Embryonic facial prominence (tissue), 1 donor: Measurements from ENCODE around the gene LYZL4.
A peak's percentile ranks its signal among the peaks of the same experiment; 100 is the strongest.

Experiments used
- DNase-seq: peaks from one replicate; pipeline ENCODE4 v3.0.0-alpha.2; 2016; ENCODE audit errors: extremely low spot score

LYZL4 gene

GRCh38 chr3:42371776-42372175, 38.6 kb downstream of the LYZL4 start:
- no peak for DNase-seq

- no peak for DNase-seq
Measured at GRCh38 chr3:42369832-42370231, 40.6 kb downstream of the LYZL4 start.

- DNase-seq = peak; percentile 64
Measured at GRCh38 chr3:42369304-42369703, 41.1 kb downstream of the LYZL4 start.

GRCh38 chr3:42368861-42369260, 41.5 kb downstream of the LYZL4 start:
- no peak for DNase-seq

GRCh38 chr3:42367903-42368302, 42.5 kb downstream of the LYZL4 start:
- no peak for DNase-seq

GRCh38 chr3:42366550-42366949, 43.9 kb downstream of the LYZL4 start:
- no peak for DNase-seq

- DNase-seq = no peak
Measured at GRCh38 chr3:42357335-42357734, 53.1 kb downstream of the LYZL4 start.

GRCh38 chr3:42355612-42356011, 54.8 kb downstream of the LYZL4 start:
- no peak for DNase-seq

- no peak for DNase-seq
Measured at GRCh38 chr3:42353631-42354030, 56.8 kb downstream of the LYZL4 start.

GRCh38 chr3:42351207-42351606, 59.2 kb downstream of the LYZL4 start:
- peak; percentile 48 for DNase-seq

- DNase-seq = no peak
Measured at GRCh38 chr3:42349765-42350594, 60.4 kb downstream of the LYZL4 start.

GRCh38 chr3:42347928-42348327, 62.5 kb downstream of the LYZL4 start:
- no peak for DNase-seq
